Activated CD8-positive, alpha-beta memory T cell treated with anti-CD3 and anti-CD28 coated beads, Interleukin-2, amount 50 U/mL, for 48 hours (primary cell): ENCODE results near the gene THSD4.
"Not testable (repeated sequence)": the region's sequence is repeated elsewhere in the genome, so short reads cannot be mapped to it uniquely, and the experiment has no call there.

Experiments
- DNase-seq: peaks from one replicate; pipeline ENCODE4 v3.0.0-alpha.2; 2020

The THSD4 gene

GRCh38 chr15:71397377-71397776, 282.1 kb downstream of the THSD4 start:
- DNase-seq: no peak

GRCh38 chr15:71400294-71400693, 285.0 kb downstream of the THSD4 start:
- DNase-seq: no peak

GRCh38 chr15:71401728-71402127, 286.5 kb downstream of the THSD4 start:
- DNase-seq: not testable (repeated sequence)

- DNase-seq: no peak
These were observed 294.3 kb downstream of the THSD4 start for GRCh38 chr15:71409541-71409940.

GRCh38 chr15:71410347-71410746, 295.1 kb downstream of the THSD4 start:
- no peak for DNase-seq

DNA sequence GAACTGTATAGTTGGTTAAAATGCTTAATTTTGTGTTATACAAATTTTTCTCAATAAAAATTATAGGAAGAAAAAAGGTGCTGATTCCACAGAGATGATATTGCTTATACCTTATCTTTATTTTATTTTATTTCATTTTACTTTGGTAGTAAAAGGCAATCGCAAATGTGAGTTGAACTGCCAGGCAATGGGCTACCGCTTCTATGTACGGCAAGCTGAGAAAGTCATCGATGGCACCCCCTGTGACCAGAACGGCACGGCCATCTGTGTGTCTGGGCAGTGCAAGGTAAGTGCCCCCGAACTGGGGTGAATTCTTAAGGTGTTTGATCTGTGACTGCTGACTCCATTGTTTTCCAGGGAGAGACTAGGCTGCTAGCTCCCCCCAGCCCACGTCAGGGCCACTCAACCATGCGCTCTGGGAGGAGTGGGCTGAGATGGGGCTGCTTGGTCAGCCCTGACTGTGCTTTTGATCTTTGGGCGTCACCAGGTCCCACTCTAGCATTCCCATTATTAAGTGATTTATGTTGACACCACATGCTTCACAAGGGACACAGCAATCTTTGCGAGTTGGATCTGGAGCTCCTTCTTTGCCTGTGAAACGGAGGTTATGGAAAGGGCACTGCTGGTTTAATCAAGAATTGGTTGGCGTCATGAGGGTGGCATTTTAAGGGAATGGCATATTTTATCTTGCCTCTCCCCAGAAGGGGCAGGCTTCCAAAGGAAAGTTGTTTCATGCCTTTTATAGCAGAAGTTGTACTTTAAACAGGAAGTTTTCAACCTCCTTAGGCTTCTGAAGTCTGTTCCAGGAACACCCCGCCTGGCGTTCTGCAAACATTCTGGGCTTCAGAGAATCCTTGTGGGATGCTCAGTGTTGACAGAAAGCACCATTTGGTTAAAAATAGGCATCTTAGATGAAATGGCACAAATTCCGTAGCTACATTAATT, 296.5 kb downstream of the THSD4 start:
- no peak for DNase-seq

- no peak for DNase-seq
These were observed 298.1 kb downstream of the THSD4 start for GRCh38 chr15:71413419-71413818.

- no peak for DNase-seq
These were observed 299.6 kb downstream of the THSD4 start for GRCh38 chr15:71414853-71415252.

- DNase-seq: no peak
These were observed 307.4 kb downstream of the THSD4 start for GRCh38 chr15:71422530-71423259.

DNA sequence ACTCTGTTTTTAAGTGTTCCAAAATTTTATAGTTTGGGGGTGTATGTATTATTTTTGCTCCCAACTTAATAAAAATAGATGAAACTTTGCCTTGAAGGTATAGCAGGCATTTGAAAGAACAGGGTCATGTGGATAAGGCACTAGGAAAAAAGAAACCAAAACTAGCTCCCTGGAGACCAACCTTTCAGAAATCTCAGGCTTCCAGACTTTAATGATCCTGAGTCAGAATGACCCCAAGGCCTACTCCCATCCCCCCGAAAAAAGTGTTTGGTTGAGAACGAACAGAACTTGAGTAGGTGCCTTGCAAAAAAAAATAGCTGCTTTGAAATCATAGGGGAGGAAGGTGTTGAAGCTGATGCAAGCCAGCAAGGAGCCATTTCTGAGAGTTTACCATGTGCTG, 309.5 kb downstream of the THSD4 start:
- no peak for DNase-seq

DNA sequence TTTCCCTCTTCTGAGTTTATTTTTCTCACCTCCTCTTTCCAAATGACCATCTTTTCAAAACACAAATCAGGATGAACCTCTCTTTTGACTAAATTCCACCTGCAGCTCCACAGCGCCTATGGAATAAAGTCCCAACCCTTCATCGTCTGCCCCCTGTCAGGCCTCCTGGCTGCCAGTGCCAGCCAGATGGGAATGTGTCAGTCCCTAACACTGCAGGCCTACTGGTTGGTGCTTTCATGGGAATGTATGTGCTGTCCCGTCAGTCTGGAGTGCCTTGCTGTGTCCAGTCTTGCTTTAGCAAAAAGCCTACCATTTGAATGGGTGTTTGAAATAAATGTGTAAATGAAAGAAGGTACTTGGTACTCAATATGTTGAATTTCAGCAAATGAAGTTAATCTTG, 310.1 kb downstream of the THSD4 start:
- no peak for DNase-seq

DNA sequence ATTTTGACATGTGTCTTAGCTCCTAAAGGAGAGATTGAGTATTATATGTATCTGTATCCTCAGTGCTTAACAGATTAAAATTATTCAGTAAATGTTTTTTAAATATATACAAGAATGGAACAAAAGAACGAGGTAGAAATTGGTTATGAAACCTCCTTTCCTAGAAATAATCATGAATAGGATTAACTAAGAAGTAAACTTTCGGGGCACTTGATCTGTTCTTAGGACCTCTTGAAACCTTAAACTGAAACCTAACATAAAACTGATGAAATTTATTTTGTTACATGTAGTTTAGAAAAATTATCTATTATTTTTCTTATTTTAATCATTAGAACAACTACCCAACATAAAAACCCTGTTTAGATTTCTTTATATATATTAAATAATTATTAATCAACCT, 311.5 kb downstream of the THSD4 start:
- no peak for DNase-seq

GRCh38 chr15:71430782-71431181, 315.5 kb downstream of the THSD4 start:
- no peak for DNase-seq

GRCh38 chr15:71431343-71432336, 316.4 kb downstream of the THSD4 start:
- DNase-seq: no peak

DNA sequence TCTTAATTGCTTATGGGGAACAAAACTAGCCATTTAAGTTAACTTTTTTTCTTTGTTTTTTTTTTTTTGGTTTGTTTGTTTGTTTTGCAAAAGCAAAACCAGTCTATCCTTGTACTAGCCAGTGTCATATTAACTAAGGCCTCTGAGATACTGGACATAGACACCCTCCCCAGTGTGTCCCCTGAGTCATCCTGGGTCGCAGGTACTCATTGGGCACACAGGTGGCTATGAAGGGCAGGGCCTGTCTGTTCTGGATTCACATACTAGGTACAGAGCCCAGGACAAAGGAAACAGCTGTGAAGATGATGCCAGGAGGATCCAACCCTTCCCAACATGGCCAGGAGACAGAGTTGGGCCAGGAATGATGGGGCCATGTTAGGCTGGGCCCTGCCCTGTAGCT, 318.1 kb downstream of the THSD4 start:
- DNase-seq: no peak

DNA sequence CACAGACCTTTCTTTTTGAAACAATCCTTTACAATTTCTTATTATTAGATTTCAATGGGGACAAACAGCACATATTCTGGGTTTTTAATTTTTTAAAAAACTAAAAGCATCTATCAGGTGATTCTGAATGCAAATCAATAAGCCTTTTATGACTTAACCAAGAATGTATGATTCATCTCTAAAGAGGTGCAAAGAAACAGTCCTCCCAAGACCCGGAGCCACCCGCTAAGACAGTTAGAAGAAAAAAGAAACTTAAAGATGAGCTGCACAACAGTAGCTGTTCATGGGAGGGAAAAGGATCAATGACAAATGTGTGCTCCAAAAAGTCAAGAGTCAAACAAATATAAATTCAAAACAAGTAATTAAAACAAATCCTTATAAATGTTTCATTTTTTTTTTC, 319.5 kb downstream of the THSD4 start:
- no peak for DNase-seq

GRCh38 chr15:71435552-71435951, 320.3 kb downstream of the THSD4 start:
- DNase-seq: no peak

DNA sequence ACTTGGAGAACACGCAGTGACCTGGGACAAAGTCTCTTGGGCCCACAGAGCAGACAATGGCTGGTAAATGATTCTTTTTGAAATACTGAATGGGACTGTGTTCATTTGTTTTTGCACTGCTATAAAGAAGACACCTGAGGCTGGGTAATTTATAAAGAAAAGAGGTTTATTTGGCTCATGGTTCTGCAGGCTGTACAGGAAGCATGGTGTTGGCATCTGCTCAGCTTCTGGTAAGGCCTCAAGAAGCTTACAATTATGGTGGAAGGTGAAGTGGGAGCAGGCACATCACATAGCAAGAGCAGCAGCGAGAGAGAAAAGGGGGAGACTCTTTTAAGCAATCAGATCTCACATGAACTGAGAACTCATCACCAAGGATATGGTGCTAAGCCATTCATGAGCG, 321.6 kb downstream of the THSD4 start:
- no peak for DNase-seq

- DNase-seq: no peak
These were observed 322.1 kb downstream of the THSD4 start for GRCh38 chr15:71437404-71437803.

DNA sequence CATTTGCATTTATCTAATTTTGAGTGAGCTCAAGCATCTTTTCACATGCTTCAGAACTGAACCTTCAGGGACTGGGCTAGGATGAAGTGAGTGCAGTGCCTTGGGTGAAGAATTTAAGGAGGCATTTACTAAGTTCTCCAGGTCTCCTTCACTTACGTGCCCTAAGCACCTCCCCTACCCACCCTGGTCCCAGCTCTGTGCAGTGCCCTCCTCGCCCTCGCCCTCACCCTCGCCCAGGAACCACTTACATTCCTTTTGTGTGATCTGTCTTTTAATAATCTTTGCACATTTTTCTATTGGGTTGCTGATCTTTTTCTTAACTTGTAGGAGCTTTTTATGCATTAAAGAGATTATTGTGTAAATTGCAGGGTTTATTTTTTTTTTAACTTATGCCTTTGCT, 322.6 kb downstream of the THSD4 start:
- no peak for DNase-seq

DNA sequence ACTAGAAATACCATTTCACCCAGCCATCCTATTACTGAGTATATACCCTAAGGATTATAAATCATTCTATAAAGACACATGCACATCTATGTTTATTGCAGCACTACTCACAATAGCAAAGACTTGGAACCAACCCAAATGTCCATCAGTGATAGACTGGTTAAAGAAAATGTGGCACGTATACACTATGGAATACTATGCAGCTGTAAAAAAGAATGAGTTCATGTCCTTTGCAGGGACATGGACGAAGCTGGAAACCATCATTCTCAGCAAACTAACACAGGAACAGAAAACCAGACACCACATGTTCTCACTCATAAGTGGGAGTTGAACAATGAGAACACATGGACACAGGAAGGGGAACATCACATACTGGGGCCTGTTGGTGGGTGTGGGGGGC, 324.2 kb downstream of the THSD4 start:
- not testable (repeated sequence) for DNase-seq

DNA sequence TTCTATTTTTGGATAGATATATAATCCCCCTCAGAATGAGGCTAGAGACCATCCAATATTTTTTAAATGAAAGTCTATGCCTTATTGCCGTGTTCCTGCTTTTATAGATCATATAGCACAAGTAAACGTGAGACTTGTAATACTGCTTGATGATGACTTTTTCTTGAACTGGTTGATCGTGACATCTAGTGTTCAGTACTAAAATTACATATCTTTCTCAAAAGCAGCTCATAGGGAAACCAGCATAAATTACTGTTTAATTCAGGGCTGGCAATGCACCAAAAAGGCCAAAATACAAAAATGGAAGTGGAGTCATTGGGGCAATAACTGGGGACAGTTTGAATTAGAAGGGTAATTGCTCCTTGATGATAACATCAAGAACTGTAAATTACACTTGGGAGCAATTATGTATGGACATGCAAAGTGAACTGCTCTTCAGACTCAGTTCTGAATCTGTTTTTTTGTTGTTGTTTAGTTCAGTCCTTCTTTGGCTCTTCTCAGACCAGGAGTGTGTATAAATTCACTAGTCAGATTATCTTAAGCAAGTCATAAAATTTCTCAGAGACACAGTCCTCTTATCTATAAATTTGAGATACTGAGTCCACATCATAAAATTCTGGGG, 325.3 kb downstream of the THSD4 start:
- no peak for DNase-seq
